Fibroblast of the conjunctiva (primary cell): ENCODE data around the gene LPCAT3.
A peak's percentile ranks its signal among the peaks of the same experiment; 100 is the strongest.
"Not testable (repeated sequence)": the region's sequence is repeated elsewhere in the genome, so short reads cannot be mapped to it uniquely, and the experiment has no call there.

Source experiments
- DNase-seq: peaks from one replicate; pipeline ENCODE4 v3.0.0-alpha.2; 2010; ENCODE audit warnings: low read depth

The LPCAT3 gene, protein sequence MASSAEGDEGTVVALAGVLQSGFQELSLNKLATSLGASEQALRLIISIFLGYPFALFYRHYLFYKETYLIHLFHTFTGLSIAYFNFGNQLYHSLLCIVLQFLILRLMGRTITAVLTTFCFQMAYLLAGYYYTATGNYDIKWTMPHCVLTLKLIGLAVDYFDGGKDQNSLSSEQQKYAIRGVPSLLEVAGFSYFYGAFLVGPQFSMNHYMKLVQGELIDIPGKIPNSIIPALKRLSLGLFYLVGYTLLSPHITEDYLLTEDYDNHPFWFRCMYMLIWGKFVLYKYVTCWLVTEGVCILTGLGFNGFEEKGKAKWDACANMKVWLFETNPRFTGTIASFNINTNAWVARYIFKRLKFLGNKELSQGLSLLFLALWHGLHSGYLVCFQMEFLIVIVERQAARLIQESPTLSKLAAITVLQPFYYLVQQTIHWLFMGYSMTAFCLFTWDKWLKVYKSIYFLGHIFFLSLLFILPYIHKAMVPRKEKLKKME

DNA sequence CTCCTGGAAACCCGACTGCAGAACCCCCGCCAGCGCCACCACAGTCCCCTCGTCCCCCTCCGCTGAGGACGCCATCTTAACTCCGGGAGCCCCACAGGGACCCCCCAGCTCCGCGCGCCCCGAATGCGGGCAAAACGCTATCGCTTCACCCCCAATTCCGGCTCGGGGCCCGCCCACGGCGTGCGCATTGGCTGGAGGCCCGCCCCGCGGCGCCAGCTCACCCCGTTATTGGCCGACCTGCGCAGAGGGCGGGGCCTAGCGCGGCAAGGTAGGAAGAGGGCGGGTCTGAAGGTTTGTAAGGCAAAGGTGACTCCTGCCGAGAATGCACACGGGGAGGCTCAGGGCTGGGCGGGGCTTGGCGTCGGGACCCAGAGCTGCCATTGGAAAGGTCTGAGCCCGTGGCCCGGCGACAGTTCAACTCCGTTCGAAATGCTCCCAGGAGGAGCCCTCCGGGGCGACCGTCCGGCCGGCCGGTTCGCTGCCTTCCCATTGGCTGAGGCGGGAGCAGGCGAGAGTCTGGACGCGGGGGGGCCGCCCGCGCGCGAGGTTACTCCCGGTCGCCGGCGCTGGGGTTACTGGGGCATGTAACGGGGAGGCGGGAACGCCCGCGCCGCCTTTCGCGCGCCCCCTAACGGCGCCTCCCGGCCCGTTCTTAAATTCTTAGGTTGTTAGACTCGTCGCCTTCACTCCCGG lies at the start of gene LPCAT3:
Gene LPCAT3, minus strand, starts transcription at position 127 of the 693 bp plus-strand sequence. Its CDS starts 52 bp downstream, at position 75.
- peak; percentile 87 for DNase-seq

DNA sequence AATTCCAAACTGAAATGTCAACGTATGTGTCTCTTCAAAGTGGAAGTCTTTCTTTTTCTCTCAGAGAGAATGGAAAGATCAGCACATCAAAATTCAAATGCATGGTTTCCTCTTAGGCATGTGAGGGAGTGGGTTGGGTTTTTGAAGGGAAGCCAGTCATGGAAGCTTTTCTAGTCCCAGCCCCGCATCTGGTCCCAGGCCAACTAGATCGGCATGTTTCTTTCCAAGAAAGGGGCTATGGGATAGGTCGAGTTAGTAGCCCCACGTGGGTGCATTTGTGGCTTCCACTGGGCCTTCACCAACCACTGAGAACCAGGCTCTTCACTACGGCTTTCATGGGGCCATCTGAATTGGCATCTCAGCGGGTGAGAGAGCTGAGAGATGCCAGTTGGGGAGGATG lies 48.8 kb upstream of the LPCAT3 start:
- no peak for DNase-seq

DNA sequence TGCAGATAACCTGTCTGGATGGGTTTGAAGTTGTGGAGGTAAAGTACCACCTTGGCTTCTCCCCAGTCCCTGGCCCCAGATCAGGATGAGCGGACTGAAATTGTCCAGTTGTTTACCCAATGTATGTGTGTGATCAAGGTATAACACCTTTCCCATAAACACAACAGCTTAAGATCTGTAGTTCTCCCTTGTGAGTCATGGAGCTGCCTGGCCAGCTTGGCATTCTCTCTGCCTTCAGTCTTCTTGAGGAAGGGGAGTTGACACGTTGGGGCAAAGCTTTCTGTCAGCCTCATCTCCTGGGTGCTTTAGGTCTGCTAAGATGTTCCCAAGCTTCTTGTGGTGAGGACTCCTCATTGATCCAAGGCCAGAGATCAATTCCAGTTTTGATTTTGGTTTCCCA lies 48.3 kb upstream of the LPCAT3 start:
- DNase-seq, result no peak

DNA sequence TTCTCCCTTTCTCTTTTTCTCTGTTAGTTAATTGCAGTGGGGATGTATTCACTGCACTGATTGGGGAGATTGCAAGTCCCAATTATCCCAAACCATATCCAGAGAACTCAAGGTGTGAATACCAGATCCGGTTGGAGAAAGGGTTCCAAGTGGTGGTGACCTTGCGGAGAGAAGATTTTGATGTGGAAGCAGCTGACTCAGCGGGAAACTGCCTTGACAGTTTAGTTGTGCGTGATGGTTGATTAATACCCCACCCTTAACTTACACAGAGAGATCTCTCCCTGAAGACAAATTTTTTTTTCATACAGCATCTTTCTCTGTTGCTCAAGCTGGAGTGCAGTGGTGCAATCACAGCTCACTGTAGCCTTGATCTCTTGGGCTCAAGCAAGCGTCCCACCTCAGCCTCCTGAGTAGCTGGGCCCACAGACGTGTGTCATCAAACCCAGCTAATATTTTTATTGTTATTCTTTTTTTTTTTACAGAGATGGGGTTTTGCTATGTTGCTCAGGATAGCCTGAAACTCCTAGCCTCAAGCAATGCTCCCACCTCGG lies 46.9 kb upstream of the LPCAT3 start:
- DNase-seq, result no peak

DNA sequence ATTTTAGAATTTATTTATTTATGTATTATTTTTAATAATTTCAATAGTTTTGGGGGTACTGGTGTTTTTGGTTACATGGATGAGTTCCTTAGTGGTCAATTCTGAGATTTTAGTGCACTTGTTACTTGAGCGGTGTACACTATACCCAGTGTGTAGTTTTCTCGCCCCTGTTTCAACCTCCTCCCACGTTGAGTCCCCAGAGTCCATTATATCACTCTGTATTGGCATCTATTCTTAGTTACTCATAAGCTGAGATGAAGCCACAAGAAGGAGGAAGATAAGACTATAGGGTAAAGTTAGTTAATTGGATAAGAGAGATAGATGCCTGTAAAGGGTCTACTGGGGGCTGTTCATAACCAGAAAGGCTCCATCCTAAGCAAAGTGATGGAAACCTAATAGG lies 46.2 kb upstream of the LPCAT3 start:
- no peak for DNase-seq

DNA sequence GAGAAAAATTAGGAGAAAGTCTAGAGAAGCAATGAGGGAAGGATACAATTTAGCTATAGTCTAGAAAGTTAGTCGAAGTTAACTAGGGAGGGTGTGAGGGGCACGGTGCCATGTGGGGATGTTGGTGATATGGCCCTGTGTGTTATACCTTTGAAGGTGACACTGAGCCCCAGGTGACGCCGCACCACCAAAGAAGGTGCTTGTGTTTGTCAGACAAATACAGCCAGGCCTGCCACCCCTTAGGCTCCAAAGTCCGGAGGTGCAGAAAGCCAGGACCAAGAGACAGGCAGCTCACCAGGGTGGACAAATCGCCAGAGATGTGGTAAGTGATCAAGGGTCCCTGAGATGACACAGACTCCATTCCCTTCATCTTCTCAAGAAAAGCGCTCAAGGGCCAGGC lies 43.3 kb upstream of the LPCAT3 start:
- DNase-seq, result no peak

DNA sequence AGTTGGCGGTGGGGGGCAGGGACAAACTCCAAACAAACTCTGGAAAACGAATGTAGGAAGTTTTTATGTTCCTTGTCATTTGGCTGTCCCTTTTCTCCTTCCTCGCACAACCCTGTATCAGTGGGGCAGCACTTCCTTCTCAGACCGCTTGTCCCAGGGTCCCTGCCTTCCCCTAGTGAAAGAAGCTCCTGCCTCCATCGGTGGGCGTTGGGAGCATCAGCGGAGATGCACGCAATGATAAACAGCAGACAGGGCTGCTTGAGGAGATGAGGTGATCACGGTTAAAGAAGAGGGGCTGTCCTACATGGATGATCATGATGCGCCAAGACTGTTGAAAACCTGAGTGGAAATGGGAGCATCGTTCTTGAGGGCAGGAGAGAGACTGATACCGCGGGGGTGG lies 42.9 kb upstream of the LPCAT3 start:
- DNase-seq, result no peak

DNA sequence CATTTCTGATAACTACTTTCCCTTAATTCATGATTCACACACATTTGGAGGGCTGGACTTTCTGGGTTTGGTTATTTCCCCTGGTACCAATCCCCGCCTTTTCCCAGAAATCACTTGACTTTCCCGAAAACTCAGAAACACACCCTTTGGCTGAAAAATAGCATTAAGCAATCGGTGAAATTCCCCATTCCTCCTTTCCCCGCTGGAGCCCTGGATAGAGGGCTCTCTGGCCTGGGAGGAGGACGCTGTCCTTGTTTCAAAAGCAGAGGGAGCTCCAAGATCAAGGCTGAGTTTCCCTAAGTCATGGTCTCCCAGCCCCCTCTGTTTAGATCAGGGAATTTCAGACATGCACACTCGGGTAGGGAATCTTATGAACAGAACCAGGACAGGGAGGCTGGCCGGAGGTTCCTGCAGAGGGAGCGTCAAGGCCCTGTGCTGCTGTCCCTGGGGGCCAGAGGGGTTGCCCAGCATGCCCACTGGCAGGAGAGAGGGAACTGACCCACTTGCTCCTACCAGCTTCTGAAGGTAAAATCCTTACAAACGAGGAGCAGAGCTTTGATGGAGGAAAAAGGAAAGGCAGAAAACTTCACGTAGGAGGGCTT lies 42.2 kb upstream of the LPCAT3 start, which contains the start of gene C1S:
Gene C1S, plus strand, starts transcription at position 366 of the 602 bp plus-strand sequence. CDS start 1,195 bp downstream, outside the sequence.
- peak; percentile 96 for DNase-seq

DNA sequence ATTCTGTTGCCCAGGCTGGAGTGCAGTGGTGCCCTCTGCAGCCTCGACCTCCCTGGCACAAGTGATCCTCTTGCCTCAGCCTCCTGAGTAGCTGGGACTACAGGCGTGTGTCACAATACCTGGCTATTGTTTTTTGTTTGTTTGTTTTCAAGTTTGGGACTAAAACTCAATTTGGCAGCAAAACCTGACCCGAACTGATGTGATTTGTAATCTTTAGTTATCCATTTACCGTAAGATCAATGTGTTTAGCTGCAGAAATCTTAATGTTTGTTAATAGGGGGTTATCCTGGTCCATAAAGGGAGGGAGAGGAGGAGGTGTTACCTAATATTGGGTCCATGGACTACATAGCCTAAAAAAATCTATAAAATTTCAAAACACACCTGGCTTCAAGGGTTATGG lies 41.5 kb upstream of the LPCAT3 start:
- DNase-seq, result no peak

DNA sequence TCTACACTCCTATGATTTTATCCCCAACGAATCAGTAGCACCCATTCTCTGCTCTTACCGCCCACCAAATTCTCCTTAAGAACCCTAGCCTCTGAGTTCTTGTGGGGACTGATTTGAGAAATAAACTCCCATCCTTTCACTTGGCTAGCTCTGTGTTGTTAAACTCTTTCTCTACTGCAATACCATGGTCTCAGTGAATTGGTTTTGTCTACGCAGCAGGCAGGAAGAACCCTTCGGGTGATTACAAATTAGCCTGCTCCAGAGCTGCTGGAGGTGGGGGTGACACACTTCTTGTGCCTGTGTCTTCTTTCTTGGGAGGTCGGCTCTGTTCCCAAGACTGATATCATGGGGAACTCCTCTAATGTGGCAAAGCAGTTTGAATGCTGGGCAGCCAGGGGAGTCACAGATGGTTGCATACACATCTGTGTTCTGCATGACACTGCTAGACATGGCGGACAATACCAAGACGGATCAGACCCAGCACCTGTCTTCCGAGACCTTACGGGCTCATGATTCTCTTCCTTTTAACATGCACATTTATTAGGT lies 40.6 kb upstream of the LPCAT3 start:
- DNase-seq, result no peak

DNA sequence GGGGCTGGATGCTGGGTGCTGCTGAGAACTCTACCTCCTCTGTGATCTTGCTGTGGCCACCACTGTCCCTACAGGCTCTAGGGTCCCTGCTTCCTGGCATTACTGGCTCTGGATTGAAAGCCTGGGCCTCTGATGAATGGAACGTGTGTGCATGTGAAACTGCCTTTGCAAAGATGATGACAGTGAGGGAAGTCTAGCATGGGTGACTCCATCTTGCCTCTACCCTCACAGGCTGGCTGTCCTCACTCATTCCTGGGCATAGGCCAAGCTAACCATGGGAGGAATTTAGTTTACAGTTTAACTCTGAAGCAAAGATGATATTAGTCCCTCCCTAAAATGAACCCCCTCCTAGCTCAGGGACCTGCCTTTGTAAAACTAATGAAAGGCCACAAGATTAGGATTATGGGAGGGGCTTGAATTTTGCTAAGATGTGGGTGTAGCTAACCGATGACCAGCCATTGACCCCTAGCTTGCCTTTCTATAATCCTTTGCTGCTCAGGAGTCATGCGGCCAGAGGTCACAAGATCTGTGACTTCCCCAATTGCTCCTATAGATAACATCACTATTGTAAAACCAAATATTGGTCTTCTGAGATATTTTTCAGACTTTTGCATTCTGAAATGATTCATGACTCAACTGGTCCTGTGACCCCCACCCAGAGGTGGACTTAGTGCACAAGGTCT lies 40.0 kb upstream of the LPCAT3 start:
- DNase-seq, result no peak

DNA sequence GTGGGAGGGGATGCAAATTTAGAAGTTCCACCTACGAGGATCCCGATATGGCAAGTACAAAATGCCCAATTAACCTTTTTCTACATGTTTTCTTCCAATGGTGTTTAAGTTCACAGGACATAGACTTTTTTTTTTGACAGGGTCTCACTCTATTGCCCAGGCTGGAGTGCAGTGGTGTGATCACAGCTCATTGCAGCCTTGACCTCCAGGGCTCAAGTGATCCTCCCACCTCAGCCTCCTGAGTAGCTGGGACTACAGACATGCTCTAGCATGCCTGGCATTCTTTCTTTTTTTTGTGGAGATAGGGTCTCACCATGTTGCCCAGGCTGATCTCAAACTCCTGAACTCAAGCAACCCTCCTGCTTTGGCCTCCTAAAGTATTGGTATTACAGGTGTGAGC lies 37.5 kb upstream of the LPCAT3 start:
- DNase-seq, result not testable (repeated sequence)

DNA sequence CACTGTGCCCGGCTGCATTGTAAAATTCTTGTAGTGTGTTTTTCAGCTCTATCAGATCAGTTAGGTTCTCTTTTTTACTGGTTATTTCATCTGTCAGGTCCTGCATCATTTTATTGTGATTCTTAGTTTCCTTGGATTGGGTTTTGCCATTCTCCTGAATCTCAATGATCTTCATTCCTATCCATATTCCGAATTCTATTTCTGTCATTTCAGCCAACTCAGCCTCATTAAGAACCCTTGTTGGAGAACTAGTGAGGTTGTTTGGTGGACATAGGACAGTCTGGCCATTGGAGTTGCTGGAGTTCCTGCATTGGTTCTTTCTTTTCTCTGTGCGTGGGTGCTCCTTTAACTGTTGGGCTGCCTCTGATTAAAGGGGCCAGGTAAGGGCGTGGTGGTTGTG lies 36.6 kb upstream of the LPCAT3 start:
- DNase-seq, result no peak

DNA sequence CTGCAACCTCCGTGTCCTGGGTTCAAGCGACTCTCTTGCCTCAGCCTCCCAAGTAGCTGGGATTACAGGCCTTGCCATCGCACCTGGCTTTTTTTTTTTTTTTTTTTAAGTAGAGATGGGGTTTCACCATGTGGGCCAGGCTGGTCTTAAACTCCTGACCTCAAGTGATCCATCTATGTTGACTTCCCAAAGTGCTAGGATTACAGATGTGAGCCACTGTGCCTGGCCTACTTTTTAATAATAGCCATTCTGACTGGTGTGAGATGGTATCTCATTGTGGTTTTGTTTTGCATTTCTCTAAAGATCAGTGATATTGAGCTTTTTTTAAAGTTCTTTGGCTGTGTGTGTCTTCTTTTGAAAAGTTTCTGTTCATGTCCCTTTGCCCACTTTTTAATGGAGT lies 31.7 kb upstream of the LPCAT3 start:
- DNase-seq, result not testable (repeated sequence)

DNA sequence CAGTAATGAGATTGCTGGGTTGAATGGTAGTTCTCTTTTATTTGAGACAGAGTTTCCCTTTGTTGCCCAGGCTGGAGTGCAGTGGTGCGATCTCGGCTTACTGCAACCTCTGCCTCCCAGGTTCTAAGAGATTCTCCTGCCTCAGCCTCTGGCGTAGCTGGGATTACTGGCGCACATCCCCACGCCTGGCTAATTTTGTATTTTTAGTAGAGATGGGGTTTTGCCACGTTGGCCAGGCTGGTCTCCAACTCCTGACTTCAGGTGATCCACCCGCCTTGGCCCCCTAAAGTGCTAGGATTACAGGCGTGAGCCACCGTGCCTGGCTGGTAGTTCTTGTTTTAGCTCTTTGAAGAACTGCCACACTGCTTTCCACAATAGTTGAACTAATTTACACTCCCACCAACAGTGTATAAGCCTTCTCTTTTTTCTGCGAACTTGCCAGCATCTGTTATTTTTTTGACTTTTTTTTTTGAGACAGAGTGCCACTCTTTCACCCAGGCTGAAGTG lies 31.2 kb upstream of the LPCAT3 start:
- not testable (repeated sequence) for DNase-seq

DNA sequence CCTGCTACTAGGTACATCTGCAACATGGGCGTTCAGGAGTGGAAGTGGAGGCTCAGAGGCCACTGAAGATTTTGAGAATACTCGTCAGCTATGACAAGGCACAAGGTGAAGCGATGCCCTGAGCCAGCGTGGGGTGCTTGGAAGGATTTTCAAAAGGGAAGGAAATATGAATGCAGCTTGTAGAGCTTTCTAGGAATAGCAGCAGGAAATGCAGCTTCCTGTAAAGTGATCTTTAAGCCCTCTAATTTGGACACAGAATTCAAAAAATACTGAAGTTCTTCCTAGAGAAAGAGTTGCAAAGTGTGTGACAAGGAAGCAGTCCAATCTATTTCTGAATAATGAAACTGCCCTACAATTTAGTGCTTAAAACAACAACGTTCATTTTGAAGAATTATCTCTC lies 29.0 kb upstream of the LPCAT3 start:
- DNase-seq, result no peak

DNA sequence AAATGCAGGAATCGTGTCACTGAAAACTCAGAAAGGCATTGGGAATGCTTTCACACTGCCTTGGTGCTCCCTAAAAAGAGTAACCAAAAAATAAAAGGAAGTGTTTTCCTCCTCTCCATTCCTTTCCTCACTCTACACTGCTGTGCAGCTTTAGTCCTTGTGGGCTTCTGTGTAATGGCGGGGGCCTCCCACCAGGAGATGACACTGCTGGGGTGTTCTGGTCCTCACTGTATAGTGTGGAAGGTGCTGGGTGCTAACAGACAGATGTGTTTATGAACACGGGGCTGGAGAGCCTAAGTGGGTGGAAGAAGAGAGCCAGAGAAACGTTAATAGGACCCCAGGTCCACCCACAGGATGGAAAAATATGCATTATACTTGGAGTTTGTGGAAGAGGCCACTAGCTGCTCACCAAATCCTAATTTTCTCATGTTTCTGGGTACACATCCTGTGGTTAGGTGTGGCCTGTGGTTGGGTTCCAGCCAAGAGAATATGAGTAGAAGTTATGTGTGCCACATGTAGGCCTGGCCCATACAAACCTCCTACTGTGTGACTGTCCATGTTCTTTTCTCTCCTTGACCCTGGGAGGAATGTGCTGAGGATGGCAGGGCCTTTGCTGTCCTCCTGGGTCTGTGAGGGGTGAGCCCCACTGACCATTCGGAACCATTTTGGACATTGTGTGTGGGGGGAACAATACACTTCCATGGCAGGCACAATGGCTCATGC lies 28.3 kb upstream of the LPCAT3 start:
- DNase-seq, result no peak

DNA sequence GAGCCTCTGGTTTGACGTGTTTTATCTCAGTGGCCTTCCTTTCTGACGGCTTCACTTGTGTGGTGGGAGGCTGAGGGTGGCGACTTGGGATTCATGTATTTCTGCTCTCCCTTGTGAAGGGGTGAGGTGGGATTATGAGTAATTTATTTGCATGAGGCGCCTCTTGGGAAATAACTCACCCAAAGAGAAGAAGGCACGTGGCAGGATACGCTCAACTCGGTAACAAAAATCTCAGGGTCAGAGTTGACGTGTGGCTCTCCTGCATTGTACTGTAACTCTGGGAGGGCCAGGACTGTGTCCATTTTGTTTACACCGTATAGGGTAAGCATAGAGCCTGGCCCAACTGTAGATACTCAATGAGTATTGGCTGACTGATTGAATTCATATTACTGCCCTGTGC lies 27.6 kb upstream of the LPCAT3 start:
- DNase-seq, result no peak

DNA sequence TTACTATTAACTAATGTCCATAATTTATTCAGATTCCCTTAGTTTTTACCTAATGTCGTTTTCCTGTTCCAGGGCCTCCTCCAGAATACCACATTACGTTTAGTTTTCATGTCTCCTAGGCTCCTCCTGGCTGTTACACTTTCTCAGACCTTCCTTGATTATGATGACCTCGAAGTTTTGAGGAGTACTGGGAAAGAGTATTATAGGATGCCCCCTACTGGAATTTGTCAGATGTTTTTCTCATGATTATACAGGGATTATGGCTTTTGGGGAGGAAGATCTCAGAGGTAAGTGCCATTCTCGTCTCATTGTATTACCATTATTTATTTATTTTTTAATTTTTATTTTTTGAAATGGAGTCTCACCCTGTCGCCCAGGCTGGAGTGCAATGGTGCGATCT lies 24.6 kb upstream of the LPCAT3 start:
- no peak for DNase-seq

DNA sequence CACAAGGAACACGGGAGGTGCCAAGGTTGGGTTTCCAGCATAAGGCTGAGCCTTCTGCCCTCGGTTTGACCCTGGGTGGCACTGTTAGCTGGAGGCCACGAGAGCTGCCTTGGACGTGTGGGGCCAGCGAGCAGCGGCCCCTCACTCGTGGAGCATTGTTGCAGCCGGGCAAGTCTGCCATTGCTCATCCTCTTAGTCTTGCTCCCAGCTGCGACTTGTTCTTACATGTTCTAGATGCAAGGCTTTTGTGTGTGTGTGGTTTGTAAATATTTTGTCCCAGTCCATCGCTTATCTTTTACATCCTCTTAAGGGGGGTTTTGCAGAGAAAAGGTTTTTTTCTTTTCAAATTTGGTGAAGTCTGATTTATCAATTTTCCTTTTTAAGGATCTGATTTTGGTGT lies 21.1 kb upstream of the LPCAT3 start:
- no peak for DNase-seq

DNA sequence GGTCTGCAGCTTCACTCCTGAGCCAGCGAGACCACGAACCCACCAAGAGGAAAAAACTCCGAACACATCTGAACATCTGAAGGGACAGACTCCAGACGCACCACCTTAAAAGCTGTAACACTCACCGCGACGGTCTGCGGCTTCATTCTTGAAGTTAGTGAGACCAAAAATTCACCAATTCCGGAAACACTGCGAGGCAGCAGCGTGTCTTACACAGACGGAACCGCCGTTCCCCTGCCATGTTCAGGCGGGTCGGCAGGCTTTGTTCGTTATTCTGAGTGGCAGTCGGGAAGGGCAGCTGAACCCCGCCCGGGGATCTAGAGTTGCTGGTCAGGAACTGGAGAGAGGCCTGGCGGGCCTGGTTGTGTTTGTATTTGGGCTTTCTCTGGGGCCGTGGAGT lies 20.3 kb upstream of the LPCAT3 start:
- no peak for DNase-seq
